HepG2 (cell line): ENCODE measurements around the gene GLRX2. TPM values are rescaled to one million over a fixed set of nuclear protein-coding genes. Genes with fewer than 3 reads are reported as not detected.

Experiments
- AKAP8 ChIP-seq: sonication (generic); formaldehyde crosslinking; IDR thresholded peaks from 2 replicates; pipeline ENCODE4 v1.5.1; 2020; ENCODE audit warnings: mild to moderate bottlenecking, missing genetic modification reagents
- BCL6 ChIP-seq: IDR thresholded peaks from 2 replicates; pipeline ENCODE4 v1.6.1; 2016; ENCODE audit warnings: missing genetic modification reagents, missing compliant biosample characterization
- CBX2 ChIP-seq, 2 experiments: fragments of 200-600 bp in 1 of 2; sonication (generic); formaldehyde crosslinking in 1 of 2; IDR thresholded peaks; 2 replicates each; pipeline versions ENCODE4 v1.7.0 to v1.8.1; 2018 to 2022; ENCODE audit warnings: low read depth in 2 of 2, low read length in 1 of 2, mild to moderate bottlenecking in 1 of 2, missing genetic modification reagents in 1 of 2
- CEBPB ChIP-seq: IDR thresholded peaks from 2 replicates; pipeline ENCODE4 v1.6.1; 2011; ENCODE audit warnings: low read depth, low read length, improper control_type of control experiment, borderline replicate concordance
- DPF2 ChIP-seq: sonication (generic); formaldehyde crosslinking; IDR thresholded peaks from 2 replicates; pipeline ENCODE4 v1.4.0; 2020; ENCODE audit warnings: mild to moderate bottlenecking, low read depth, missing genetic modification reagents, borderline replicate concordance
- FOSL2 ChIP-seq: sonication (generic); formaldehyde crosslinking; IDR thresholded peaks from 2 replicates; pipeline ENCODE4 v1.4.0; 2020; ENCODE audit warnings: missing genetic modification reagents
- FOXC1 ChIP-seq: sonication (generic); formaldehyde crosslinking; IDR thresholded peaks from 2 replicates; pipeline ENCODE4 v1.8.0; 2022; ENCODE audit warnings: mild to moderate bottlenecking, missing genetic modification reagents, borderline replicate concordance
- GLMP ChIP-seq: sonication (generic); formaldehyde crosslinking; IDR thresholded peaks from 2 replicates; pipeline ENCODE4 v1.9.0; 2021; ENCODE audit warnings: missing genetic modification reagents, mild to moderate bottlenecking, borderline replicate concordance
- GZF1 ChIP-seq: sonication (generic); formaldehyde crosslinking; IDR thresholded peaks from 2 replicates; pipeline ENCODE4 v1.5.1; 2020; ENCODE audit warnings: mild to moderate bottlenecking, missing genetic modification reagents
- HINFP ChIP-seq: sonication (generic); formaldehyde crosslinking; IDR thresholded peaks from 2 replicates; pipeline ENCODE4 v1.4.0; 2020; ENCODE audit warnings: low read depth, mild to moderate bottlenecking, missing genetic modification reagents
- IRX3 ChIP-seq: sonication (generic); formaldehyde crosslinking; IDR thresholded peaks from 2 replicates; pipeline ENCODE4 v1.8.1; 2023; ENCODE audit warnings: mild to moderate bottlenecking, low read depth, missing genetic modification reagents, borderline replicate concordance
- KDM6A ChIP-seq: IDR thresholded peaks from 2 replicates; pipeline ENCODE4 v1.6.1; 2016; ENCODE audit warnings: low read depth
- PRDM15 ChIP-seq: sonication (generic); formaldehyde crosslinking; IDR thresholded peaks from 2 replicates; pipeline ENCODE4 v1.4.0; 2020; ENCODE audit warnings: missing genetic modification reagents
- PRMT3 ChIP-seq: sonication (generic); formaldehyde crosslinking; IDR thresholded peaks from 2 replicates; pipeline ENCODE4 v1.8.1; 2022; ENCODE audit warnings: low read depth, mild to moderate bottlenecking, moderate library complexity, missing genetic modification reagents, borderline replicate concordance
- RORA ChIP-seq: sonication (generic); formaldehyde crosslinking; IDR thresholded peaks from 2 replicates; pipeline ENCODE4 v1.5.0; 2020; ENCODE audit warnings: mild to moderate bottlenecking, missing genetic modification reagents, moderate library complexity
- SNAPC2 ChIP-seq: sonication (generic); formaldehyde crosslinking; IDR thresholded peaks from 2 replicates; pipeline ENCODE4 v1.8.1; 2022; ENCODE audit warnings: mild to moderate bottlenecking, missing genetic modification reagents
- ZBTB21 ChIP-seq: sonication (generic); formaldehyde crosslinking; IDR thresholded peaks from 2 replicates; pipeline ENCODE4 v1.4.0; 2020; ENCODE audit warnings: missing genetic modification reagents
- ZFP36L1 ChIP-seq: sonication (generic); formaldehyde crosslinking; IDR thresholded peaks from 2 replicates; pipeline ENCODE4 v1.8.0; 2022; ENCODE audit warnings: mild to moderate bottlenecking, missing genetic modification reagents, moderate library complexity
- ZNF12 ChIP-seq: sonication (generic); formaldehyde crosslinking; IDR thresholded peaks from 2 replicates; pipeline ENCODE4 v1.5.0; 2020; ENCODE audit warnings: missing genetic modification reagents
- ZNF44 ChIP-seq: sonication (generic); formaldehyde crosslinking; IDR thresholded peaks from 2 replicates; pipeline ENCODE4 v1.5.1; 2020; ENCODE audit warnings: mild to moderate bottlenecking, missing genetic modification reagents
- ZNF441 ChIP-seq: sonication (generic); formaldehyde crosslinking; IDR thresholded peaks from 2 replicates; pipeline ENCODE4 v1.7.0; 2021; ENCODE audit warnings: missing genetic modification reagents, borderline replicate concordance
- ZNF549 ChIP-seq: sonication (generic); formaldehyde crosslinking; IDR thresholded peaks from 2 replicates; pipeline ENCODE4 v1.5.0; 2020; ENCODE audit warnings: missing genetic modification reagents
- ZNF564 ChIP-seq: sonication (generic); formaldehyde crosslinking; IDR thresholded peaks from 2 replicates; pipeline ENCODE4 v1.8.1; 2023; ENCODE audit warnings: mild to moderate bottlenecking, missing genetic modification reagents
- ZNF567 ChIP-seq: sonication (generic); formaldehyde crosslinking; IDR thresholded peaks from 2 replicates; pipeline ENCODE4 v1.8.1; 2023; ENCODE audit warnings: mild to moderate bottlenecking, missing genetic modification reagents, borderline replicate concordance
- ZNF850 ChIP-seq: sonication (generic); formaldehyde crosslinking; conservative IDR thresholded peaks from 2 replicates; pipeline ENCODE4 v1.9.0; 2021; ENCODE audit warnings: mild to moderate bottlenecking, missing genetic modification reagents
- ZNF879 ChIP-seq: sonication (generic); formaldehyde crosslinking; IDR thresholded peaks from 2 replicates; pipeline ENCODE4 v1.8.1; 2023; ENCODE audit warnings: missing genetic modification reagents
- polyA plus RNA-seq, 8 experiments: library from polyadenylated mRNA; depleted of rRNA in 3 of 8; stranded (reverse) in 7 of 8; unstranded in 1 of 8; fragments of >200 nt; fragmentation: Illumina TruSeq in 4 of 8; extraction: Trizol in 4 of 8; gene quantifications; 2 replicates each; pipeline versions ENCODE4 v1.2.1 to v1.2.3, GENCODE V29; 2011 to 2016; ENCODE audit warnings: low read depth in 4 of 8, missing spikeins in 1 of 8, mixed read lengths in 1 of 8; ENCODE audit not compliant: insufficient read depth in 1 of 8
- total RNA-seq, 5 experiments: library from RNA; depleted of rRNA; stranded (reverse); fragments of >200 nt; fragmentation: Illumina TruSeq; extraction: Trizol; gene quantifications; 2 replicates each; pipeline ENCODE4 v1.2.3, GENCODE V29; 2016; ENCODE audit warnings: low read depth in 1 of 5

The GLRX2 gene
- total and polyA plus RNA-seq, 2 of the 13 experiments (the other 11 are each of a cell fraction or from before 2014, with no cell fraction given), result 11.9 to 39.0 TPM

GRCh38 chr1:193115629-193116227 lies 10.5 kb upstream of the GLRX2 start (continued):
- TF ChIP-seq ZBTB21 (peak; percentile 26; the same call in 1 of the 2 replicates), ZNF549 (CRISPR knock-in tag) (no peak), AKAP8 (no peak), ZNF12 (CRISPR knock-in tag) (no peak; the same call in 1 of the 2 replicates), ZFP36L1 (CRISPR knock-in tag) (no peak), GLMP (CRISPR knock-in tag) (no peak), CBX2 (IDR thresholded peaks at IDR 0.05; ENCODE audit: low read depth, low read length) (no peak), CBX2 (CRISPR knock-in tag; IDR thresholded peaks at IDR 0.05; ENCODE audit: low read depth) (no peak), SNAPC2 (CRISPR knock-in tag) (0 out of 2 replicates have a peak, but pooled peaks have one; percentile 22), ZNF879 (CRISPR knock-in tag) (no peak), BCL6 (CRISPR knock-in tag) (peak; percentile 53), PRMT3 (CRISPR knock-in tag) (no peak), HINFP (no peak), RORA (CRISPR knock-in tag) (no peak), IRX3 (CRISPR knock-in tag) (no peak), CEBPB (no peak), FOXC1 (CRISPR knock-in tag) (no peak), PRDM15 (no peak), FOSL2 (CRISPR knock-in tag) (peak; percentile 93), ZNF44 (CRISPR knock-in tag) (no peak), KDM6A (CRISPR knock-in tag) (peak; percentile 42; the same call in 1 of the 2 replicates), ZNF441 (no peak), ZNF850 (CRISPR knock-in tag) (no peak), GZF1 (CRISPR knock-in tag) (no peak), ZNF567 (no peak), ZNF564 (CRISPR knock-in tag) (no peak), DPF2 (no peak; the same call in 1 of the 2 replicates)
